Neural progenitor cell (in vitro differentiated cells): ENCODE results near the gene GPR132.

Experiments
- EZH2 ChIP-seq: fragments of 200-600 bp; sonication (generic); IDR thresholded peaks from 2 replicates; pipeline ENCODE4 v1.6.1; 2017; ENCODE audit warnings: antibody characterized with exemption, mild to moderate bottlenecking, moderate library complexity
- TF ChIP-seq, protein P1 (sequence below): fragments of 200-600 bp; sonication (generic); IDR thresholded peaks from 2 replicates; pipeline ENCODE4 v1.5.1; 2017; ENCODE audit warnings: antibody characterized with exemption, mild to moderate bottlenecking

DNA sequence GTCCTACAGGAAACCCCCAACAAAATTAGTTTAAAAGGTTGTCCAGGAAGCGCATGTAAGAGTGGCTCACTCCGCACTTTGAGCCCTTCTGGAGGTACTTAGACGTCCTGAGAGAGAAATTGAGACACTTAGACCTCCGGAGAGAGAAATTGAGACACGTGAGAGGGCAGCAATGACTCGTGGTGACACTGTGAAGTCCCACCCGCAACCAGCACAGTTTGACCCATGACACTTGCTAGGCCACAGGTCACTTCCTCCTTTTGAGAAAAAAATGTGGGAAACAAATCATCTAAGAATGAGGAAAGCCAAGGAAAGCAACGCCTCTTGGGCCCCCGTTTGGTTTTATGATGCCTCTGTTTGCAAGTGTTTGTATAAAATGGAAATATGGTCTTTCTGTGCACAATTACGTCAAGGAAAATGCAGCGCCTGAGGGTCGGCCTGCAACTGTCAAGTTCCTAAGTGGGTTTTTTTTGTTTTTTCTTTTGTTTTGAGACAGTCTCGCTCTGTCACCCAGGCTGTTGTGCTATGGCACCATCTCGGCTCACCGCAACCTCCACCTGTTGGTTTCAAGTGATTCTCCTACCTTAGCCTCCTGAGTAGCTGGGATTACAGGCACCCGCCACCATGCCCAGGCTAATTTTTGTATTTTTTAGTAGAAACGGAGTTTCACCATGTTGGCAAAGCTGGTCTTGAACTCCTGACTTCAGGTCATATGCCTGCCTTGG lies 30.8 kb downstream of the GPR132 start:
- no peak for TF ChIP-seq EZH2
- TF ChIP-seq, protein P1, sequence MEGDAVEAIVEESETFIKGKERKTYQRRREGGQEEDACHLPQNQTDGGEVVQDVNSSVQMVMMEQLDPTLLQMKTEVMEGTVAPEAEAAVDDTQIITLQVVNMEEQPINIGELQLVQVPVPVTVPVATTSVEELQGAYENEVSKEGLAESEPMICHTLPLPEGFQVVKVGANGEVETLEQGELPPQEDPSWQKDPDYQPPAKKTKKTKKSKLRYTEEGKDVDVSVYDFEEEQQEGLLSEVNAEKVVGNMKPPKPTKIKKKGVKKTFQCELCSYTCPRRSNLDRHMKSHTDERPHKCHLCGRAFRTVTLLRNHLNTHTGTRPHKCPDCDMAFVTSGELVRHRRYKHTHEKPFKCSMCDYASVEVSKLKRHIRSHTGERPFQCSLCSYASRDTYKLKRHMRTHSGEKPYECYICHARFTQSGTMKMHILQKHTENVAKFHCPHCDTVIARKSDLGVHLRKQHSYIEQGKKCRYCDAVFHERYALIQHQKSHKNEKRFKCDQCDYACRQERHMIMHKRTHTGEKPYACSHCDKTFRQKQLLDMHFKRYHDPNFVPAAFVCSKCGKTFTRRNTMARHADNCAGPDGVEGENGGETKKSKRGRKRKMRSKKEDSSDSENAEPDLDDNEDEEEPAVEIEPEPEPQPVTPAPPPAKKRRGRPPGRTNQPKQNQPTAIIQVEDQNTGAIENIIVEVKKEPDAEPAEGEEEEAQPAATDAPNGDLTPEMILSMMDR: no peak
